DND-41 (cell line): Measurements from ENCODE around the gene OR2V2.

Source experiments
- ATAC-seq: fragments of 200-7000 bp; cut with Tn5 transposase; 3 replicates; pipeline ENCODE4 v1.9.1; 2021; ENCODE audit warnings: low read depth; ENCODE audit not compliant: insufficient read depth
- DNase-seq: peaks from one replicate; pipeline ENCODE4 v3.0.0-alpha.2; 2020
- H2AFZ ChIP-seq: 2 replicates; pipeline ENCODE4 v1.6.0; 2012; ENCODE audit warnings: low read depth, low read length
- H3K27ac ChIP-seq: 2 replicates; pipeline ENCODE4 v1.5.1; 2012; ENCODE audit warnings: low read length, inconsistent platforms
- H3K27me3 ChIP-seq: fragments of 200-600 bp; sonication (generic); 2 replicates; pipeline ENCODE4 v1.6.0; 2012; ENCODE audit warnings: low read length, mild to moderate bottlenecking, inconsistent platforms; ENCODE audit not compliant: insufficient read depth, poor library complexity
- H3K36me3 ChIP-seq: 2 replicates; pipeline ENCODE4 v1.5.1; 2012; ENCODE audit warnings: low read length, inconsistent platforms; ENCODE audit not compliant: insufficient read depth
- H3K4me1 ChIP-seq: 2 replicates; pipeline ENCODE4 v1.5.1; 2012; ENCODE audit warnings: mild to moderate bottlenecking, low read length; ENCODE audit not compliant: insufficient read depth
- H3K4me2 ChIP-seq: 2 replicates; pipeline ENCODE4 v1.6.0; 2012; ENCODE audit warnings: mild to moderate bottlenecking, moderate library complexity, low read length, inconsistent platforms; ENCODE audit not compliant: insufficient read depth
- H3K4me3 ChIP-seq, 2 experiments: fragments of 200-600 bp in 1 of 2; shearing (Covaris generic) in 1 of 2; 2 replicates each; pipeline ENCODE4 v1.5.1; 2012 to 2016; ENCODE audit warnings: inconsistent platforms in 2 of 2, low read length in 2 of 2, mild to moderate bottlenecking in 2 of 2, low read depth in 1 of 2, moderate library complexity in 1 of 2
- H3K79me2 ChIP-seq: 2 replicates; pipeline ENCODE4 v1.6.0; 2012; ENCODE audit warnings: low read length, inconsistent platforms; ENCODE audit not compliant: insufficient read depth
- H3K9ac ChIP-seq: 2 replicates; pipeline ENCODE4 v1.6.0; 2012; ENCODE audit warnings: low read depth, mild to moderate bottlenecking, inconsistent platforms, low read length, moderate library complexity
- H3K9me3 ChIP-seq: 2 replicates; pipeline ENCODE4 v1.5.1; 2012; ENCODE audit warnings: low read length, moderate library complexity, mild to moderate bottlenecking, inconsistent platforms; ENCODE audit not compliant: insufficient read depth, severe bottlenecking
- H4K20me1 ChIP-seq: 2 replicates; pipeline ENCODE4 v1.6.0; 2012; ENCODE audit warnings: low read length; ENCODE audit not compliant: insufficient read depth
- EZH2 ChIP-seq: IDR thresholded peaks from 3 replicates; pipeline ENCODE4 v1.6.1; 2012; ENCODE audit warnings: borderline replicate concordance, low read depth, mild to moderate bottlenecking, moderate library complexity, low read length, inconsistent platforms; ENCODE audit not compliant: severe bottlenecking
- TF ChIP-seq, protein P1 (sequence below): IDR thresholded peaks from 2 replicates; pipeline ENCODE4 v1.5.1; 2012; ENCODE audit warnings: borderline replicate concordance, low read length, moderate library complexity, mild to moderate bottlenecking; ENCODE audit not compliant: poor library complexity, severe bottlenecking; ENCODE audit errors: extremely low read depth

The OR2V2 gene

DNA sequence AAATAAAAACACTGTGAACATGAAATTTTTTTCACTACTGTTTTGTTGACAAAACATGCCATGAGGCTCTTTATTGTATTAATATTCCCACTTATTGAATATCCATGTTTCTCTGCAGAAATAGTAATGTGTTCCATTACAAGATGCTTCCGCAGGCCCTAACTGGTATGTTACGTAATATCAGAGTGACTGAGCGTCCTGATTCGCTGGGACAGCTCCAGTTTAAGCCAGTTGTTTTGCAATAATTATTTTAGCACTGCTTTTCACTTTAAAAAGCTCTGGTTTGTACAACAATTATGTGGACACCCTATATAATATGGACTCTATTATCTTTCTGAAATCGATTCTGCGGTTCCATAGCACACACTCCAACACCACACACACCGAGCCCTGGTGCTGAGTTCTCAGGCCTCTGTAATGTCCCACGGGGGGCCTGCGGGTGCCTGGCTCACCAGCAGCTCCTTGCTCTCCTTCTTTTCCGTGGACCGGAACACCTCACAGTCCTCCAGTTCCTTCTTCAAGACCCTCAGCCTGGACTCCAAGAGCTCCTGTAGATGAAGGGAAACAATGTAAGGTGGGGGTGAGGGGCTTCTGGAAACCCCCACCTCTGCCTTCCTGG, 55.8 kb downstream of the OR2V2 start:
- Histone ChIP-seq H3K4me3 (no peak overlapping the region; a peak in 1 of 4 replicates), H4K20me1 (0 out of 2 replicates have a peak, but pooled peaks cover 3% of the 10 kb centered on the region), H3K36me3 (no peaks in the 10 kb centered on the region), H3K27ac (no peak overlapping the region), H3K9me3 (no peaks in the 10 kb centered on the region), H3K4me1 (peaks cover 47% of the 10 kb centered on the region), H3K9ac (0 out of 2 replicates have a peak overlapping the region, but pooled peaks have one; percentile 58), H3K4me2 (peak overlapping the region; percentile 73; the same call in 1 of the 2 replicates), H2AFZ (no peak overlapping the region), H3K79me2 (no peaks in the 10 kb centered on the region), H3K27me3 (peaks cover 38% of the 10 kb centered on the region)
- no peak for ATAC-seq
- TF ChIP-seq, protein P1, sequence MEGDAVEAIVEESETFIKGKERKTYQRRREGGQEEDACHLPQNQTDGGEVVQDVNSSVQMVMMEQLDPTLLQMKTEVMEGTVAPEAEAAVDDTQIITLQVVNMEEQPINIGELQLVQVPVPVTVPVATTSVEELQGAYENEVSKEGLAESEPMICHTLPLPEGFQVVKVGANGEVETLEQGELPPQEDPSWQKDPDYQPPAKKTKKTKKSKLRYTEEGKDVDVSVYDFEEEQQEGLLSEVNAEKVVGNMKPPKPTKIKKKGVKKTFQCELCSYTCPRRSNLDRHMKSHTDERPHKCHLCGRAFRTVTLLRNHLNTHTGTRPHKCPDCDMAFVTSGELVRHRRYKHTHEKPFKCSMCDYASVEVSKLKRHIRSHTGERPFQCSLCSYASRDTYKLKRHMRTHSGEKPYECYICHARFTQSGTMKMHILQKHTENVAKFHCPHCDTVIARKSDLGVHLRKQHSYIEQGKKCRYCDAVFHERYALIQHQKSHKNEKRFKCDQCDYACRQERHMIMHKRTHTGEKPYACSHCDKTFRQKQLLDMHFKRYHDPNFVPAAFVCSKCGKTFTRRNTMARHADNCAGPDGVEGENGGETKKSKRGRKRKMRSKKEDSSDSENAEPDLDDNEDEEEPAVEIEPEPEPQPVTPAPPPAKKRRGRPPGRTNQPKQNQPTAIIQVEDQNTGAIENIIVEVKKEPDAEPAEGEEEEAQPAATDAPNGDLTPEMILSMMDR = no peak
- TF ChIP-seq EZH2 = no peak
- no peak for DNase-seq

- H2AFZ ChIP-seq = peak overlapping the region; percentile 62
- ATAC-seq (peak; percentile 7; the same call in 1 of the 3 replicates), DNase-seq (no peak)
- H3K4me1 ChIP-seq = peaks cover 49% of the 10 kb centered on the region
- TF ChIP-seq, protein P1 = no peak
- no peak for TF ChIP-seq EZH2
- H3K36me3 ChIP-seq = no peaks in the 10 kb centered on the region
- H3K4me3 ChIP-seq = peak overlapping the region in 1 of 2 experiments; percentile 64; a peak in 2 of 4 replicates
- peak overlapping the region; percentile 73 for H3K4me2 ChIP-seq
- peaks cover 38% of the 10 kb centered on the region for H3K27me3 ChIP-seq
- H3K79me2 ChIP-seq = no peaks in the 10 kb centered on the region
- no peaks in the 10 kb centered on the region for H3K9me3 ChIP-seq
- peak overlapping the region; percentile 58 for H3K9ac ChIP-seq
- H3K27ac ChIP-seq = no peak overlapping the region
- H4K20me1 ChIP-seq = 0 out of 2 replicates have a peak, but pooled peaks cover 3% of the 10 kb centered on the region
Measured at GRCh38 chr5:181203777-181204112, 56.4 kb downstream of the OR2V2 start.

DNA sequence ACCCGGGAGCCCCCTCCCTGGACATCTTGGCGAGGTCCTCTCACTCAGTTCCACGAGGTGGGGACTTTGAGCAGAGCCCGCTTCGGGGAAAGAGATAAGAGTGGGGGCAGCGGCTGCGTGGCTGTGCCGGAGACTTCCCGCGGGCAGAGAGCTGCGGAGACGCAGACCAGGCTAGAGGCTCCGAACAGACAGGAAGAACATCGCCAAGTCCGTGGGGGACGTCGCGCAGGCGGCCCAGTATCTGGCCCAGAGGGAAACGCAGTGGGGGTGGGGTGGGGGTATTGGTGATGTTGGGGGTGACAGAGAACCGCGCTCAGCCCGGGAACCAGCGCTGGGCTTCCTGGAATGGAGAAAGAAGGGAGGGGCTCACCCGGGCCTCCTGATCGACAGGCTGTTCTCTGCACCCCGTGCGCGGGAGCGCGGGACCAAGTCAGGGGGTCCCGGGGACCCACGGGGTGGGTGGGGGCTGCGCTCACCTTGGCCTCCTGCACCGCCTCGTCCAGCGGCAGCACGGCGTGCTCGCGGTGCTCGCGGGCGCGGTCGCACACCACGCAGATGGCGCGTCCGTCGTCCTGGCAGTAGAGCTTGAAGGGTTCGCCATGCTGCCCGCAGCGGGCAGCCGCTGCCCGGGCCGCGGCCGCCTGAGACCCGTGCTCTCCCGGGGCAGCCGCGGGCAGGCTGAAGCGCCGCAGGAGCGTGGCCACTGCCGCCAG, 56.9 kb downstream of the OR2V2 start:
- DNase-seq = no peak
- no peaks in the 10 kb centered on the region for H3K36me3 ChIP-seq
- H3K9ac ChIP-seq = peak overlapping the region; percentile 58
- TF ChIP-seq, protein P1 = no peak
- TF ChIP-seq EZH2 = no peak
- H3K27me3 ChIP-seq = peaks cover 38% of the 10 kb centered on the region
- H3K79me2 ChIP-seq = no peaks in the 10 kb centered on the region
- peak; percentile 4; the same call in 1 of the 3 replicates for ATAC-seq
- H4K20me1 ChIP-seq = 0 out of 2 replicates have a peak, but pooled peaks cover 3% of the 10 kb centered on the region
- no peaks in the 10 kb centered on the region for H3K9me3 ChIP-seq
- peak overlapping the region; percentile 62 for H2AFZ ChIP-seq
- H3K4me2 ChIP-seq = peak overlapping the region; percentile 73
- peak overlapping the region in 1 of 2 experiments; percentile 64; a peak in 2 of 4 replicates for H3K4me3 ChIP-seq
- no peak overlapping the region for H3K27ac ChIP-seq
- H3K4me1 ChIP-seq = peaks cover 49% of the 10 kb centered on the region
